SHP77 (cell line): ENCODE results near the gene USP38.

ENCODE experiments used
- DNase-seq, 2 experiments: peaks; one replicate each; lab custom pipeline; 2025; lab: John Stamatoyannopoulos, UW

Gene USP38

DNA sequence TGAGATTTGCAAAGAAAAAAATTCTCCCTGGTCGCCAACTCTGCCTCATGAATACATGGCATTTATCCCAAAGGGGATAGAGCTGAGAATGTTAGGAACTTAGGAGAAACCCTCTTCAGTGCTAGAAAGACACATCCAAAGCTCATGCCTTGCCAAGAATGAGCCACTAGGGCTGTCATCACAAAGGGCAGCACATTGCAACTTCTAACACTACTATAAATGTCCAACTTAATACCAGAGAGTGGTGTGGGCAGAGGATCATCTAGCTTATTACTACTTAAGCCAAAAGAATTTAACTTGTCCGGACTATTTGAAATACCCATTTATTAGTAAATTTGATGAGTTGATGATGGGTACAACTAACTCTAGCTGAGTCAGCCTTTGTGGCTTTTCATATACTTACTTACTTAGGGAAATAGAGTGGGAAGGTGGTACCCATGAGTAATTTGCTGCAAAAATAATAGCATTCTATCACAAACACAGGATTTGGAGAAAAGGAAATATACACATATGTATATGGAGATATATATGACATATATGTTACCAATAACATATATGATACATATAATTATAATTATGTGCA lies 85.6 kb downstream of the USP38 start:
- DNase-seq, result no peak
